ENCODE measurements around the gene EHMT1.

Gene EHMT1

DNA sequence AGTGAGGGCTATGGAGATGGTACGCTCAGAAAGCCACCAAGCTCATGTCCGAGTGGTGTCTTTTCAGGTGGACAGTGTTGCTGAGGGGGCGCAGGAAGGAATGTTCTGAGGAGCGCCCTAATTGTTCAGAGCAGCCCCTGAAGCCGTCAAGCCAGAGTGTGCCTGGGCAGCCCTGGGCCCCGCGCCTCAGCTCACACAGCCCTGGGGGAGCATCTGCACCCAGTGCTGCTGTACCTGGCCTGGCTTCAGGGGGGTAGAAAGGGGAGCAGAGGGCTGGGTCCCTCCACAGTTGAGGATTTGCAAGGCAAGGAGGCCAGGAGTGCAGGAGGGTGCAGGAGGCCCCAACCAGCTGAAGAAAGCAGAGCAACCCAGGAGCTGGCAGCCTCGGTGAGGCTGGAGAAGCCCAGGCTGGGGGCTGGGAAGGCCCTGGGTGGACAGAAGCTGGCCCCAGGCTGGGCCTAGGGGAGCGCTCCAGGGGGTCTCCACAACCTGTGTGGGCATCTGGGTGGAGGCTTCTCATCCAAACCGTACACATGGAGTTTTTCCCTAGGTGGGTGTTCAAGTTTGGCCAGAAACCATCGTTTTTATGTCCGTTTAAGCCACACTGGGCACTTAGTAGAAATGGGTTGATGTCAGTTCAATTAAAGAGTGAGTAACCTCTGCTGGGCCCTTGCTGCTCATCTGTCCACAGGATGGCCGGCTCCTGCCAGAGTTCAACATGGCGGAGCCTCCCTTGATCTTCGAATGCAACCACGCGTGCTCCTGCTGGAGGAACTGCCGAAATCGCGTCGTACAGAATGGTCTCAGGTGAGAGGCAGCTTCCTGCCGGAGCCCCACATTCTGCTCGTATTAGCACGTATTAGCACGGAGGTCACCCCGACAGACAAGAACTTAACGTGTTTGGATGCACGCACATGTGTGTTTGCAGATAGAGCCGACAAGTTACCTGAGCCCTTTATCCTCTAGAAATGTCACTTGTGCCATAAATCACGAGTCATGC lies 196.8 kb downstream of the EHMT1 start:
- no peak overlapping the region for H3K4me3 ChIP-seq
- H3K36me3 ChIP-seq (ENCODE audit: insufficient read depth, low read length): peaks cover 43% of the 10 kb centered on the region
- no peak overlapping the region for H3K9ac ChIP-seq (ENCODE audit: insufficient read length)
- TF ChIP-seq POLR2AphosphoS5 (IDR thresholded peaks at IDR 0.05; ENCODE audit: borderline replicate concordance, low read depth, low read length) (no peak), FOXP2 (optimal IDR thresholded peaks at IDR 0.05; ENCODE audit: control extremely low read depth, extremely low read length, insufficient read depth) (no peak), EZH2 (IDR thresholded peaks at IDR 0.05) (no peak)
- DNase-seq (ENCODE audit: low read depth, low spot score): no peak
- H3K27ac ChIP-seq: no peak overlapping the region
- no peaks in the 10 kb centered on the region for H3K9me3 ChIP-seq (ENCODE audit: low read depth, low read length)

DNA sequence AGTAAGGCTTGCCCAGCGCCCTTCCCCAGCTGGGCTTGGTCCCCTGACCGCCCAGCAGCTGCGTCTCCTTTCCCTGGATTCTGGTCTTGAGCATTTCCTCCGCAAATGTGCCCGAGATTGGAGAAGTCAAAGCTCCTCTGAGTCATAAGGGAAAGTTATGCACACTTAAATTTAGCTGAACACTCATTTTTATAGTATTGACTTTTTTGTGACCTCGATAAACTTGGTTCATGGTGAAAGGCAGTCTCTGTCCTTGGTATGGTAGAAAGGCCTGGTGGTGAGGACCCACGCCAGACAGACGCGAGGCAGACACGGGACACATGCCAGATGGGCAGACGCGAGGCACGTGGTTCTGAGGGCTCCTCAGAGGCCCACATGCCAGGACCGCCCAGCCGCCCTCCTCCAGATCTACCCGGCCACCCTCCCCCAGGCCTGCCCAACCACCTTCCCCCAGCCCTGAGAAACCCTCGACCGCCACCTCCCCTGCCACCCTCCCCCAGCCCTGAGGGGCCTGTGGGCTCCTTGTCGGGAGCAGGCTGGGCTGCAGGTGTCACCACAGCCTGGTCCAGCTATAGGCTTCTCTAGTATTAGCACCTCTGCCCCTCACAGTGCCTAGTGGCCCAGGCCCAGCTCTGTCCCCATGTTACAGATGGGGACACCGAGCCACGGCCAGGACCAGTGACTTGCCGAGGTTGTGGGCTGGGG lies 197.9 kb downstream of the EHMT1 start:
- no peak for DNase-seq (ENCODE audit: low read depth, low spot score)
- TF ChIP-seq POLR2AphosphoS5 (IDR thresholded peaks at IDR 0.05; ENCODE audit: borderline replicate concordance, low read depth, low read length) (no peak), FOXP2 (optimal IDR thresholded peaks at IDR 0.05; ENCODE audit: control extremely low read depth, extremely low read length, insufficient read depth) (no peak), EZH2 (IDR thresholded peaks at IDR 0.05) (no peak)
- Histone ChIP-seq H3K27ac (no peak overlapping the region), H3K36me3 (ENCODE audit: insufficient read depth, low read length) (peaks cover 43% of the 10 kb centered on the region), H3K9ac (ENCODE audit: insufficient read length) (no peak overlapping the region), H3K9me3 (ENCODE audit: low read depth, low read length) (no peaks in the 10 kb centered on the region), H3K4me3 (no peak overlapping the region)

DNA sequence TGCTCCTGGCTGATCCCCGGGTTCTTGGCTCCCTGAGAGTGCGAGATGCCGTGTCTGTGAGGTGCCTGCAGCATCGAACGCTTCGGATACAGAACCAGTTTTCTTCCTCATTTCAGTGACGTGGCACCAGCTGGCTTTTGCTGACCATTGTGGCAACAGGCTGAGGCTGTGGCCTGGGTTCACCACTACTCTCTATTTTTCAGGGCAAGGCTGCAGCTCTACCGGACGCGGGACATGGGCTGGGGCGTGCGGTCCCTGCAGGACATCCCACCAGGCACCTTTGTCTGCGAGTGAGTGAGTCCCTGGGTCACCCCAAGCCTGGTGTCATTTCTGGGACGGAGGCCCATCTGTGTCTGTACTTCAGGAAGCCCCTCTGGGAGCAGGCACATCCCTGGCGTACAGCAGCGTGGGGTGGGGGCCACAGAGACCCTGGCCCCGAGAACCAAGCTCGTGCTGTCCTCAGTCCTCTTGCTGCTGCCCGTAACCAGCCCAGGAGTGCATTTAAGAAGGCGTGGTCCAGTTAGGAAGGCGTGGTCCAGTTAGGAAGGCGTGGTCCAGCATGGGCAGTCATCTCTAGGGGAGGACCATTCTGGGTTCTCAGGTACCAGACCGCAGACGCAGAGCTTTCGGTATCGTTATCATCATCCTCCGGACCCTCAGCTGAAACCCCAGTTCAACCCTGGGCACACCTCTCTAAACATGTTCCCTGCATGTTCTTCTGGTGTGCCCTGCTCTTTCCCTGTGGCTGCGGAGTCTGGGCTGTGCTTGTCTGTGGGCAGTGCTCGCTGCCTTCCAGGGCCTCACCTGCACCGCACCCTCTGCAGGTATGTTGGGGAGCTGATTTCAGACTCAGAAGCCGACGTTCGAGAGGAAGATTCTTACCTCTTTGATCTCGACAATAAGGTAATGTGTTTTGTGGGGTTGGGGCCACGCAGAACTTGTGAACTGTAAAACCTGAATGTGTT lies 198.7 kb downstream of the EHMT1 start:
- Histone ChIP-seq H3K36me3 (ENCODE audit: insufficient read depth, low read length) (peaks cover 47% of the 10 kb centered on the region), H3K27ac (no peak overlapping the region), H3K9ac (ENCODE audit: insufficient read length) (no peak overlapping the region), H3K9me3 (ENCODE audit: low read depth, low read length) (no peaks in the 10 kb centered on the region), H3K4me3 (no peak overlapping the region)
- DNase-seq (ENCODE audit: low read depth, low spot score): no peak
- no peak for TF ChIP-seq POLR2AphosphoS5 (IDR thresholded peaks at IDR 0.05; ENCODE audit: borderline replicate concordance, low read depth, low read length)
- TF ChIP-seq FOXP2 (optimal IDR thresholded peaks at IDR 0.05; ENCODE audit: control extremely low read depth, extremely low read length, insufficient read depth): no peak
- TF ChIP-seq EZH2 (IDR thresholded peaks at IDR 0.05): no peak

DNA sequence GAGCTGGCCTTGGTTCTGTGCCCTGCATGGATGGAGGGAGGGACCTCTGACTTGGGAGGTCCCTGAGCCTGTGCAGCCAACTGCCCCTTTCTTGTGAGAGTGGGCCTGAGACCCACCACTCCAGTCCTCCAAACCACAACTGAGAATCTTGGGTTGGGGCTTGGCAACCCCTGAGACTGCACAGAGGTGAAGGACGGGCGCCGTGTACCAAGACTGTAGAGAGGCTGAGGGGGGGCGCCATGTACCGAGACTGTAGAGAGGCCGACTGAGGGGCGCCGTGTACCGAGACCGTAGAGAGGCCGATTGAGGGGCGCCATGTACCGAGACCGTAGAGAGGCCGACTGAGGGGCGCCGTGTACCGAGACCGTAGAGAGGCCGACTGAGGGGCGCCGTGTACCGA lies 199.5 kb downstream of the EHMT1 start:
- Histone ChIP-seq H3K4me3 (no peak overlapping the region), H3K36me3 (ENCODE audit: insufficient read depth, low read length) (peaks cover 41% of the 10 kb centered on the region), H3K9me3 (ENCODE audit: low read depth, low read length) (no peaks in the 10 kb centered on the region), H3K27ac (no peak overlapping the region), H3K9ac (ENCODE audit: insufficient read length) (no peak overlapping the region)
- no peak for TF ChIP-seq POLR2AphosphoS5 (IDR thresholded peaks at IDR 0.05; ENCODE audit: borderline replicate concordance, low read depth, low read length)
- TF ChIP-seq FOXP2 (optimal IDR thresholded peaks at IDR 0.05; ENCODE audit: control extremely low read depth, extremely low read length, insufficient read depth): no peak
- no peak for TF ChIP-seq EZH2 (IDR thresholded peaks at IDR 0.05)
- no peak for DNase-seq (ENCODE audit: low read depth, low spot score)

DNA sequence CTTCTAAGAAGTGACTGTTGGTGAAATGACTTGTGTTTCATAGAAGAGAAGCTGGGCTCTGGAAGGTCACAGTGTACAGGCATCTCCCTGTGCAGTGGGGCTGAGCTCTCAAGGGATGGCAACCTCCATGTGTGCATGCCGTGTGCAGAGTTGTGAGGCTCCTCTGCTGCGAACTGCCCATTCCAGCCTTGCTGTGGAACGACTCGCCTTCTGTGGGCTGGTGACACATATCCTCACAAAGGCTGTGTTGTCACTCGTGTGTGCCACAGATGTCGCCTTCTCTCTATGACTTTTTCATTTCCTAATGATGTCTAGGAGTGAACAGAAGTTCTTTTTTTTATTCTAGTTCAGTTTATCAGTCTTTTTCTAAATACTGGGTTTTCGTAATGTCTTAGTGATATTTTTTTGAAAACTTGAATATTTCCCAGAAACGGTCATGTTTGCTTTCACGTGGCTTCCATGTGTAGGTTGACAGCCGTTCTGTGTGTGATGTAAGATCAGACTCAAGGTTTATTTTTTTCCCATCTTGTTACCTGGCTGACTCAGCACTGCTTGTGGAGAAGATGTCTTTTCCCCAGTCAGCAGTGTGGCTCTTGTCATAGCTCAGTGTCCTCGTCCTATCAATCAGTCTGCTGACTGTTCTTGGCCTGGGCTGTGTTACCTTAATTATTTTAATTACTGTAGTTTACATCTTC lies 201.5 kb downstream of the EHMT1 start:
- no peak overlapping the region for H3K27ac ChIP-seq
- H3K9me3 ChIP-seq (ENCODE audit: low read depth, low read length): no peaks in the 10 kb centered on the region
- peaks cover 50% of the 10 kb centered on the region for H3K36me3 ChIP-seq (ENCODE audit: insufficient read depth, low read length)
- DNase-seq (ENCODE audit: low read depth, low spot score): no peak
- no peak overlapping the region for H3K9ac ChIP-seq (ENCODE audit: insufficient read length)
- TF ChIP-seq POLR2AphosphoS5 (IDR thresholded peaks at IDR 0.05; ENCODE audit: borderline replicate concordance, low read depth, low read length): no peak
- TF ChIP-seq EZH2 (IDR thresholded peaks at IDR 0.05): no peak
- no peak for TF ChIP-seq FOXP2 (optimal IDR thresholded peaks at IDR 0.05; ENCODE audit: control extremely low read depth, extremely low read length, insufficient read depth)
- no peak overlapping the region for H3K4me3 ChIP-seq

DNA sequence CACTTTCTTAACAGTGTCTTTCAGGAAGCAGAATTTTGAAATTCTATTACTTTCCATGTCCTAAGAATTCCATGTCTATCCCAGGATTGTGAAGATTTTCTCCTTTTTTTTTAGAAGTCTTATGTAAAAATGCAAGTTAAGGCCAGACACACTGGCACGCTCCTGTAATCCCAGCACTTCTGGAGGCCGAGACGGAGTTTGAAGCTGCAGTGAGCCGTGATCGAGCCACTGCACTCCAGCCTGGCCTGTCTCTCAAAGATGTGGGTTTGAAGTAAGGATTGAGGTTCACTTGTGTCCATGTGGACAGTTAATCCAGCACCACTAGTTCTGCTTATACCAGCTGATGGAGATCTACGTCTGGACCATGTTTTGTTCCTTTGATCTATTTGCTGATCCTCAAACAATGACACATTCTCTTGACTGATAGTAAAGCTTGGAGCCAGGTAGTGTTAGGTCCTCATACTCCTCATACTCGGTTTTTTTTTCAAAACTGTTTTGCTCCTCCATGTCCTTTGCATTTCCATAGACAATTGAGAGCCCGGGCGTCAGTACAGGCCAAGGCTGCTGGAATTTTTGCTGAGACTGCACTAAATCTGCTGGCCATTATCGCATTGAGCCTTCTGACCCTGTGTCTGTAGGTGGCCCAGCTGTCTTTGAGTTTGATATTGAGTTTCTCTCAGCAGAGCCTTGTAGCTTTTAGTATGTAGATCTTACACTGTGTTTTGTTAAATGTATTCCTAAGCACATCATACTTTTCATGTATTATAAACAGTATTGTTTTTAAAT lies 205.4 kb downstream of the EHMT1 start:
- no peak overlapping the region for H3K4me3 ChIP-seq
- H3K9ac ChIP-seq (ENCODE audit: insufficient read length): no peak overlapping the region
- H3K27ac ChIP-seq: no peak overlapping the region
- DNase-seq (ENCODE audit: low read depth, low spot score): no peak
- H3K9me3 ChIP-seq (ENCODE audit: low read depth, low read length): no peaks in the 10 kb centered on the region
- TF ChIP-seq EZH2 (IDR thresholded peaks at IDR 0.05) (no peak), POLR2AphosphoS5 (IDR thresholded peaks at IDR 0.05; ENCODE audit: borderline replicate concordance, low read depth, low read length) (no peak), FOXP2 (optimal IDR thresholded peaks at IDR 0.05; ENCODE audit: control extremely low read depth, extremely low read length, insufficient read depth) (no peak)
- peaks cover 34% of the 10 kb centered on the region; the same call in 1 of the 2 replicates for H3K36me3 ChIP-seq (ENCODE audit: insufficient read depth, low read length)
